ENCODE results near the gene FANCF.
"Not testable (repeated sequence)": the region's sequence is repeated elsewhere in the genome, so short reads cannot be mapped to it uniquely, and the experiment has no call there.

FANCF gene

GRCh38 chr11:22625448-22626287, at the start of gene FANCF:
Gene FANCF, minus strand, starts transcription at chr11:22625823. Its CDS starts 13 bp downstream, at chr11:22625810.
- DNase-seq (ENCODE audit: low read depth): peak; percentile 78

- DNase-seq (ENCODE audit: low read depth): no peak
These were observed 49.1 kb upstream of the FANCF start for GRCh38 chr11:22674470-22675439.

- DNase-seq (ENCODE audit: low read depth): no peak
These were observed 46.1 kb upstream of the FANCF start for GRCh38 chr11:22671751-22672150.

GRCh38 chr11:22670830-22671229, 45.2 kb upstream of the FANCF start:
- DNase-seq (ENCODE audit: low read depth): no peak

GRCh38 chr11:22669368-22669767, 43.7 kb upstream of the FANCF start:
- no peak for DNase-seq (ENCODE audit: low read depth)

GRCh38 chr11:22668005-22668796, 42.6 kb upstream of the FANCF start:
- DNase-seq (ENCODE audit: low read depth): no peak

GRCh38 chr11:22666688-22667439, 41.2 kb upstream of the FANCF start:
- DNase-seq (ENCODE audit: low read depth): no peak

- no peak for DNase-seq (ENCODE audit: low read depth)
These were observed 40.7 kb upstream of the FANCF start, which contains the start of gene GAS2 for GRCh38 chr11:22666325-22666687. Gene GAS2, plus strand, starts transcription at chr11:22666611. Its CDS starts 8,259 bp downstream, at chr11:22674870.

- DNase-seq (ENCODE audit: low read depth): no peak
These were observed 34.2 kb upstream of the FANCF start for GRCh38 chr11:22659783-22660182.

GRCh38 chr11:22657101-22657694, 31.6 kb upstream of the FANCF start:
- DNase-seq (ENCODE audit: low read depth): no peak

- no peak for DNase-seq (ENCODE audit: low read depth)
These were observed 30.5 kb upstream of the FANCF start for GRCh38 chr11:22656130-22656529.

GRCh38 chr11:22652346-22652745, 26.7 kb upstream of the FANCF start:
- DNase-seq (ENCODE audit: low read depth): not testable (repeated sequence)

GRCh38 chr11:22641559-22641958, 15.9 kb upstream of the FANCF start:
- no peak for DNase-seq (ENCODE audit: low read depth)

GRCh38 chr11:22640862-22641261, 15.2 kb upstream of the FANCF start:
- DNase-seq (ENCODE audit: low read depth): no peak

GRCh38 chr11:22635689-22636088, 10.1 kb upstream of the FANCF start:
- DNase-seq (ENCODE audit: low read depth): no peak

GRCh38 chr11:22634897-22635629, 9.4 kb upstream of the FANCF start:
- no peak for DNase-seq (ENCODE audit: low read depth)

- no peak for DNase-seq (ENCODE audit: low read depth)
These were observed 7.8 kb upstream of the FANCF start for GRCh38 chr11:22633354-22633902.

GRCh38 chr11:22627421-22627820, 1.8 kb upstream of the FANCF start:
- no peak for DNase-seq (ENCODE audit: low read depth)

GRCh38 chr11:22626573-22627239, 1.1 kb upstream of the FANCF start:
- no peak for DNase-seq (ENCODE audit: low read depth)

Measured in stimulated activated CD8-positive, alpha-beta memory T cell treated with anti-CD3 and anti-CD28 coated beads, Interleukin-4, amount 100 ng/mL, for 24 hours (primary cell).